Epithelial cell of prostate (primary cell): ENCODE measurements around the gene PGLYRP4.

Experiments
- DNase-seq: peaks from one replicate; pipeline ENCODE4 v3.0.0-alpha.2; 2011; ENCODE audit warnings: low read depth, low spot score
- H3K27ac ChIP-seq: fragments of 450-650 bp; 2 replicates; pipeline ENCODE4 v1.5.1; 2017; ENCODE audit warnings: mild to moderate bottlenecking

PGLYRP4 gene

GRCh38 chr1:153305682-153306081, 43.0 kb downstream of the PGLYRP4 start:
- no peak for DNase-seq
- H3K27ac ChIP-seq, result no peak overlapping the region

GRCh38 chr1:153302308-153302707, 46.3 kb downstream of the PGLYRP4 start:
- no peak overlapping the region for H3K27ac ChIP-seq
- DNase-seq, result no peak

GRCh38 chr1:153293851-153294250, 54.8 kb downstream of the PGLYRP4 start:
- no peak for DNase-seq

GRCh38 chr1:153293480-153293775, 55.2 kb downstream of the PGLYRP4 start:
- DNase-seq, result peak; percentile 64
- H3K27ac ChIP-seq, result no peak overlapping the region

More at GRCh38 chr1:153293851-153294250, 54.8 kb downstream of the PGLYRP4 start:
- H3K27ac ChIP-seq, result no peak overlapping the region

GRCh38 chr1:153292740-153293479, 55.7 kb downstream of the PGLYRP4 start:
- H3K27ac ChIP-seq, result peak overlapping the region; percentile 31
- DNase-seq, result no peak

GRCh38 chr1:153292185-153292584, 56.5 kb downstream of the PGLYRP4 start:
- H3K27ac ChIP-seq, result peak overlapping the region; percentile 31
- DNase-seq, result no peak

GRCh38 chr1:153291514-153291913, 57.1 kb downstream of the PGLYRP4 start:
- DNase-seq, result no peak
- peak overlapping the region; percentile 31 for H3K27ac ChIP-seq

- peak; percentile 75 for DNase-seq
- H3K27ac ChIP-seq, result no peak overlapping the region
Observed at GRCh38 chr1:153288634-153289275, 59.9 kb downstream of the PGLYRP4 start.
